ENCODE results near the gene RIPOR2.

DNA sequence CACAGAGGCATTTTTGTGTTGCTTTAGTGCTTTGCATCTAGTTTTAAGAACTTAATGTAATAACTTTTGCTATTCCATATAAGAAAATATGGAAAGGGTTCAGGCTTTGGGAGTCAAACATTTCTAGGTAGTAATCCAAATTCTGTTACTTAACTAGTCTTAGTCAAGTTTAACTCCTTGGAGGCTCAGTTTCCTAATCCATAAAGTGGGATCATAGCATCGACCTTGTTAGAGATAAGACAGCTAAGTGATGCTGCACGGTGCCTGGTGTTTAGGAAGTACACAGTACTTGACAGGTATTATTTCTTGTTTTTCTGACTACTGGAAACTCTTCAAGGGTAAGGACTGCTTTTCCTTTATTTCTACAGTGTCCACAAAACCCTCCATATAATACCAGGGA is 112.6 kb downstream of the RIPOR2 start:
- TF ChIP-seq POLR2AphosphoS5 (IDR thresholded peaks at IDR 0.05; ENCODE audit: low read depth, low read length) (no peak), POLR2A (IDR thresholded peaks at IDR 0.05; ENCODE audit: low read depth, low read length) (no peak)
